Measurements from ENCODE around the gene CLEC7A. TPM values are rescaled to one million over a fixed set of nuclear protein-coding genes. Genes with fewer than 3 reads are reported as not detected.

The CLEC7A gene
- total RNA-seq, 4 donors from 2014 or later = 2.8 to 14.4 (median 4.7) TPM

- Histone ChIP-seq H3K4me3 (peak overlapping the region in 1 of 2 donors; percentile 49), H3K36me3 (no peaks in the 10 kb centered on the region), H3K27me3 (no peaks in the 10 kb centered on the region), H3K27ac (no peak overlapping the region), H3K9me3 (no peaks in the 10 kb centered on the region), H3K4me1 (no peaks in the 10 kb centered on the region)
- TF ChIP-seq CTCF (IDR thresholded peaks at IDR 0.05) (no peak), POLR2A (IDR thresholded peaks at IDR 0.05) (no peak)
- intact Hi-C loops (cut with DNase I; ENCODE audit: low total_unique reads) = no loop called here
- no peak for DNase-seq
Observed at GRCh38 chr12:10154145-10154496, 24.1 kb upstream of the CLEC7A start.

- no peaks in the 10 kb centered on the region for H3K27me3 ChIP-seq
- H3K27ac ChIP-seq = peak overlapping the region; percentile 75 to 77
- DNase-seq = peak; percentile 59 to 66
- intact Hi-C loops (cut with DNase I; ENCODE audit: low total_unique reads) = no loop called here
- TF ChIP-seq POLR2A (IDR thresholded peaks at IDR 0.05) (peak in 1 of 2 donors; percentile 11), CTCF (IDR thresholded peaks at IDR 0.05) (peak; percentile 67 to 82 (median 74))
- H3K4me3 ChIP-seq = peak overlapping the region; percentile 45 to 49
- H3K36me3 ChIP-seq = no peaks in the 10 kb centered on the region
- no peaks in the 10 kb centered on the region for H3K9me3 ChIP-seq
- H3K4me1 ChIP-seq = no peaks in the 10 kb centered on the region
Observed at GRCh38 chr12:10153271-10154144, 23.5 kb upstream of the CLEC7A start.

GRCh38 chr12:10151621-10152020 is 21.6 kb upstream of the CLEC7A start:
- intact Hi-C loops (cut with DNase I; ENCODE audit: low total_unique reads) = no loop called here

GRCh38 chr12:10147714-10148403 is 17.9 kb upstream of the CLEC7A start:
- no peak overlapping the region for H3K4me3 ChIP-seq
- H3K9me3 ChIP-seq = no peaks in the 10 kb centered on the region
- no peaks in the 10 kb centered on the region for H3K36me3 ChIP-seq
- H3K27me3 ChIP-seq = no peaks in the 10 kb centered on the region
- no peak for TF ChIP-seq POLR2A (IDR thresholded peaks at IDR 0.05)
- no peak for TF ChIP-seq CTCF (IDR thresholded peaks at IDR 0.05)
- no peak overlapping the region for H3K27ac ChIP-seq
- intact Hi-C loops (cut with DNase I; ENCODE audit: low total_unique reads) = no loop called here
- no peak for DNase-seq
- no peaks in the 10 kb centered on the region for H3K4me1 ChIP-seq

More at GRCh38 chr12:10151621-10152020, 21.6 kb upstream of the CLEC7A start:
- no peaks in the 10 kb centered on the region for H3K4me1 ChIP-seq
- H3K36me3 ChIP-seq = no peaks in the 10 kb centered on the region
- no peak overlapping the region for H3K27ac ChIP-seq
- TF ChIP-seq POLR2A (IDR thresholded peaks at IDR 0.05) = no peak
- no peak for TF ChIP-seq CTCF (IDR thresholded peaks at IDR 0.05)
- H3K27me3 ChIP-seq = no peaks in the 10 kb centered on the region
- H3K9me3 ChIP-seq = no peaks in the 10 kb centered on the region
- no peak overlapping the region for H3K4me3 ChIP-seq
- no peak for DNase-seq

Data from uterus (tissue), 4 donors.